ENCODE measurements around the gene TSPAN31.

The TSPAN31 gene

GRCh38 chr12:57736741-57737466 lies 7.9 kb upstream of the TSPAN31 start:
- DNase-seq: no peak

- no peak for DNase-seq
Observed at GRCh38 chr12:57737467-57738460, 7.1 kb upstream of the TSPAN31 start.

GRCh38 chr12:57738661-57739237 lies 6.1 kb upstream of the TSPAN31 start, which contains the start of gene AGAP2:
Gene AGAP2 (minus strand): TSS chr12:57738742. CDS start chr12:57738246, 496 bp downstream.
- no peak for DNase-seq

- no peak for DNase-seq
Observed at GRCh38 chr12:57739387-57739786, 5.5 kb upstream of the TSPAN31 start.

DNA sequence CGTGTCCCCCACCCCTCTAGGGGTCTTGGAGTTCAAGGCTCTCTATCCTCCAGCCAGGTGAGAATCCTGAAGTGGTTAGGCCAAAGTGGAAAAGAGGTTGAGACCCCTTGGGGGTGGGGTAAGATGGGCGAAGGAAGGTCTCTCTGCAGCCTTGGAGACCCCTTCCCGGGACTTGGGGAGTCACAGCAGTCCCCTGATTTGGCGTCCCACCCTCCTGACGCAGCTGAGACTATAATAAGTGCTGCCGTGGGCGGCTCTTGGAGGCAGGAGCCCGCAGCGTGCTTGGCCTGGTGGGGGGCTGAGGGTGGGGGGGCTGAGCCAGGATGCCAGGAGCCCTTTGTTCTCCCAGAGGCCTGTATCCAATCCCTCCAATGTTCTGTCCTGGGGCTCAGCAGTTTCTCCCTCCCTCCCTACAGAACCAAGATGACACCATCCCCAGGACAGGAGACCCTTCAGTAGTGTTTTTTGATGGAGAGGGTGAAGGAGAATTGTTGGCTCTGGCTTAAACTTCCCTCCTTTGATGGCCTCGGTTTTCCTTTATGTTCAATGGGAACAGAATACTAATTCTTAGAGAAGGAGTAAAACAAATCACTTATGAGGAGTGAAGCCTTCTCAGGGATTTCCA lies 4.8 kb upstream of the TSPAN31 start:
- DNase-seq: no peak

GRCh38 chr12:57740656-57741412 lies 4.0 kb upstream of the TSPAN31 start:
- DNase-seq: peak; percentile 61

GRCh38 chr12:57741413-57741789 lies 3.4 kb upstream of the TSPAN31 start:
- no peak for DNase-seq

- DNase-seq: peak; percentile 70
Observed at GRCh38 chr12:57741844-57742738, 2.7 kb upstream of the TSPAN31 start.

DNA sequence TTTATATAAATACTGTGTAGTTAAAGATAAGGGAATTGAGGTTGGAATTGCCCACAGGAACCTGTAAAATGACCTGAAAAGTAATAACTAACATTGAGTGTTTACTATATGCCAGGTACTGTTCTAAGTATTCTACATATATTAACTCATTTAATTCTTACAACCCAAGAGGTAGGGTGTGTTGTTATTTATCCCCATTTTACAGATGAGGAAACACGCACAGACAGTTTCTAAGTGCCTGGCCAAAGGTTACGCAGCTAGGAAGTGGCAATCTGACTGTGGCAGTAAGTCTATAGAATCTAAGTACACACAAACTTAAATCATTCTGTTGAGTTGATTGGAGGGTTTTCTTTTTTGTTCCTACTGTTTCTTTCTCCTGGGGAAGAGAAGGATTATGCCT lies 1.1 kb upstream of the TSPAN31 start:
- no peak for DNase-seq

DNA sequence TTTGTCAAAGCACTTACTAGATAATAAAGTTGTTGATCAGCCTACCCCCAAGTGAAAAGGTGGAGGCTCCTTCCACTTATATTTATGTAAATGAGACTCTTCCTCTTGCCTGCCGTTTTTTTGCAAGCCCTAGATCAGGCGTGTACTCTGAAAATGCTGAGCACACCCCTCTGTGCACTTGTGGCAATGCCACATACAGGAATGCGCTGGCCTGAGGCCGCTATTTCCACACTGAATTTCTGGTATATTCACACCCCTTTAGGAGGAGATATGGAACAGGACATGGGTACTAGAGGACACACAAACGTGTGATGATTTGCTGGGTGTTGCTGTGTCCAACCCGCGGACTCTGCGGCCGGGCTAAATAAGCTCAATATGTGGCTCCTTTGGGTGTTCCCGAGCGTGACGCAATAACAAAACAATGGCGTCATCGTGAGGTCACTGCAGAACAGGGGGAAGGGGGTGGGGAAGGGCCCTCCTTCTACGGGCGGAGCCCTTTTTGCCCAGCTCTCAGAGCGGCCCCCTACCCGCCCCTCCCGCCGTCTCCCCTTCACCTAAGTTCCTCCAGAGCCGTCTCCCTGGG lies 554 bp upstream of the TSPAN31 start:
- DNase-seq: peak; percentile 71

GRCh38 chr12:57745485-57745881 lies 644 bp downstream of the TSPAN31 start:
- DNase-seq: no peak

GRCh38 chr12:57746025-57746424 lies 1.2 kb downstream of the TSPAN31 start:
- no peak for DNase-seq

DNA sequence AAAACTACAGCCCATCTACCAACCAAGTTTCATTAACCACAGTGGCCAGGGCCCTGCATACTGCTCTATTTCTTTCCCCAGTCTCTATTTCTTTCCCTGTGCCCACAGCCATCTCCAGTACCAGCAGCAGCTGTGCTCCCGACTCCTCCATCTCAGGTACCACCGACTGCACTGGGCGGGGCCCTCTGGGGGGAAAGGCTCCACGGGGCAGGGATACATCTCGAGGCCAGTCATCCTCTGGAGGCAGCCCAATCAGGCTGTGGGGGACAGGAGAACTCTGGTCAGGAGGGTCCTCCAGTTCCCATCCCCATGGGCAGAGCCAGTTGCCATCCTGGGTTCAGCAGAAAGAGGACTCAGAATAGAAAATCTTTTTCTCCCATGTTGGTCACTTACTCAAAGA lies 4.2 kb downstream of the TSPAN31 start:
- DNase-seq: no peak

GRCh38 chr12:57750561-57751431 lies 6.0 kb downstream of the TSPAN31 start:
- DNase-seq: no peak

DNA sequence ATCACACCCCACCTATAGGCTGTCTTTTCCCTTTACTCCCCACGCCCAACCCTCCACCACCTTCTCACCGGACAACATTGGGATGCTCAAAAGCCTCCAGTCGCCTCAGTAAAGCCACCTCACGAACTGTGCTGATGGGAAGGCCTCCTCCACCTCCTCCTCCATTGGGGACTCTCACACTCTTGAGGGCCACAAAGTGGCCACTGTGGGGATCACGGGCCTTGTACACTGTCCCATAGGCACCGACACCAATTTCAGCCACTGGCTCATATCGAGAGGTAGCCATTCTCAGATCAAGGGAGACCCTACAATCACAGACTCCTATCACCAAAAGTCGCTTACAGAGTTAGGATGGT lies 6.6 kb downstream of the TSPAN31 start:
- DNase-seq: no peak

DNA sequence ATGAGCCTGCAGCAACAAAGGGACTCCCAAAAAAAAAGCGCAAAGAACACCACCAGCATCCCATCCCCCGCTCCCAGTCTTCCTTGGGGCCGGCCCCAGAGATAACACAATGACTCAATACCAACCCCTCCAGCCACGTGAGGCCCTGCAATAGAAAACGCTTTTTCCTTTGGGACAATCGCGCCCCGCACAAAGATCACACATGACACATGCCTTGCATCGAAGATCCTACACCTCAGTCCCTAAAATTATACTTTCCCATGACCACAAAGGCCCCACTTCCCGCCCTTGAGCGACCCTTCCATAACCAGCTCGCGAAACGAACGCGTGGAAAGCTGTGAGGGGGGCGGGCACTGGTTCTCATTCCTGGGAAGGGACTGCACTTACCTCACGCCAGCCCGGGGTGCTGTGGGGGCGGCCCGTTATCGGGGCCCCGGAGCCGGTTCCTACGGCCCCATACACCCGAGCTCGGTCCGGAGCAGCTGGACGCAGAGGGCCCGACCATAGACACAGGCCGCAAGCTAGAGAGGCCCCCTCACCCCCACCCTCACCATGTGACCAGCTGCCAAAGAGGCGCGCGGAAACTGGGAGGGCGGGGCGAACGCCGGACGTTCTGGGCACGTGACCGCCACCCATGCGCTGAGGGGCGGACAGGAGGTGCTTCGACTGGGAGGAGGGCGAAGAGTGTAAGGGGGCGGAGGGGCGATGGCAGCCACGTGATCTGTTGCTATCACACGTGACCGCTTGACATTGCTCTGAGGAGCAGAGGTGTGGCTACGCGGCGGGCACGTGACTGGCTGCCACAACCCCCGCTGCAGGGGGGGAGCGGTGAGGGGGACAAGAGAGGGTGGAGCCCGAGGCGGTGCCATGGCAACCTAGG lies 7.2 kb downstream of the TSPAN31 start, which contains the start of gene CDK4:
CDK4 (minus strand) TSS at position 523 of the 880 bp plus-strand sequence. CDS start 593 bp downstream, outside the sequence.
- DNase-seq: peak; percentile 96

- DNase-seq: no peak
Observed at GRCh38 chr12:57752668-57753000, 7.8 kb downstream of the TSPAN31 start.

GRCh38 chr12:57753756-57754337 lies 9.0 kb downstream of the TSPAN31 start:
- no peak for DNase-seq

Measured in stimulated activated CD4-positive, alpha-beta T cell treated with anti-CD3 and anti-CD28 coated beads, Interleukin-4, amount 100 ng/mL, for 1 hour (primary cell).